Left lung (tissue), 10 donors: Measurements from ENCODE around the gene PRDM12. TPM values are rescaled to one million over a fixed set of nuclear protein-coding genes. Genes with fewer than 3 reads are reported as not detected.

Experiments used
- ATAC-seq: fragments of 200-7000 bp; cut with Tn5 transposase; one replicate; pipeline ENCODE4 v1.9.1; 2020; ENCODE audit warnings: moderate library complexity
- DNase-seq, 4 donors: peaks; one replicate each; pipeline ENCODE4 v3.0.0-alpha.2; 2013 to 2020
- H3K27ac ChIP-seq, 2 donors: fragments of 200-600 bp; sonication (generic) in 1 of 2; one replicate each; pipeline versions ENCODE4 v1.5.0 to v1.8.0; 2020 to 2021
- H3K27me3 ChIP-seq, 2 donors: fragments of 200-600 bp; sonication (generic) in 1 of 2; one replicate each; pipeline versions ENCODE4 v1.5.0 to v1.8.0; 2020 to 2021
- H3K36me3 ChIP-seq, 2 donors: fragments of 200-600 bp; sonication (generic) in 1 of 2; one replicate each; pipeline versions ENCODE4 v1.5.0 to v1.8.0; 2020 to 2021
- H3K4me1 ChIP-seq, 2 donors: fragments of 200-600 bp; one replicate each; pipeline ENCODE4 v1.8.0; 2021
- H3K4me3 ChIP-seq, 2 donors: fragments of 200-600 bp; sonication (generic) in 1 of 2; one replicate each; pipeline versions ENCODE4 v1.5.0 to v1.8.0; 2020 to 2021; ENCODE audit warnings: mild to moderate bottlenecking in 1 of 2
- H3K9me3 ChIP-seq, 2 donors: fragments of 200-600 bp; sonication (generic) in 1 of 2; one replicate each; pipeline versions ENCODE4 v1.5.0 to v1.8.0; 2020 to 2021
- intact Hi-C, 2 donors: fragments of 100-400 bp; cut with DNase I; formaldehyde crosslinking; loops; one replicate each; pipeline versions ENCODE4 v1.11.2 to v1.14.2; 2022
- polyA plus RNA-seq, 6 donors: library from polyadenylated mRNA; unstranded; fragments of 120-200 nt; gene quantifications; one replicate each; pipeline ENCODE4 v1.2.1, GENCODE V29; 2013; ENCODE audit not compliant: insufficient read length in 6 of 6
- total RNA-seq, 2 donors: library from RNA; stranded (reverse); fragmentation: NEBNext Ultra II Directional; extraction: Animal tissue kit (Norgen Biotek cat#: 25700); gene quantifications; one replicate each; pipeline ENCODE4 v1.2.1, GENCODE V29; 2021
- TF ChIP-seq, protein P1 (sequence below), 2 donors: fragments of 200-600 bp; sonication (generic) in 1 of 2; IDR thresholded peaks; one replicate each; pipeline versions ENCODE4 v1.5.0 to v1.8.0; 2021; ENCODE audit warnings: antibody characterized with exemption in 2 of 2
- donor health status: DM: no; HTN: yes; CAD: no.
- donor health status: DM: no; HTN: no; CAD: no.

The PRDM12 gene
- total and polyA plus RNA-seq, 8 donors, result not detected

- no peaks in the 10 kb centered on the region for H3K9me3 ChIP-seq
- peaks cover 0 to 12% of the 10 kb centered on the region in 2 donors for H3K4me1 ChIP-seq
- TF ChIP-seq, protein P1, sequence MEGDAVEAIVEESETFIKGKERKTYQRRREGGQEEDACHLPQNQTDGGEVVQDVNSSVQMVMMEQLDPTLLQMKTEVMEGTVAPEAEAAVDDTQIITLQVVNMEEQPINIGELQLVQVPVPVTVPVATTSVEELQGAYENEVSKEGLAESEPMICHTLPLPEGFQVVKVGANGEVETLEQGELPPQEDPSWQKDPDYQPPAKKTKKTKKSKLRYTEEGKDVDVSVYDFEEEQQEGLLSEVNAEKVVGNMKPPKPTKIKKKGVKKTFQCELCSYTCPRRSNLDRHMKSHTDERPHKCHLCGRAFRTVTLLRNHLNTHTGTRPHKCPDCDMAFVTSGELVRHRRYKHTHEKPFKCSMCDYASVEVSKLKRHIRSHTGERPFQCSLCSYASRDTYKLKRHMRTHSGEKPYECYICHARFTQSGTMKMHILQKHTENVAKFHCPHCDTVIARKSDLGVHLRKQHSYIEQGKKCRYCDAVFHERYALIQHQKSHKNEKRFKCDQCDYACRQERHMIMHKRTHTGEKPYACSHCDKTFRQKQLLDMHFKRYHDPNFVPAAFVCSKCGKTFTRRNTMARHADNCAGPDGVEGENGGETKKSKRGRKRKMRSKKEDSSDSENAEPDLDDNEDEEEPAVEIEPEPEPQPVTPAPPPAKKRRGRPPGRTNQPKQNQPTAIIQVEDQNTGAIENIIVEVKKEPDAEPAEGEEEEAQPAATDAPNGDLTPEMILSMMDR (IDR thresholded peaks at IDR 0.05), result no peak
- no peak for DNase-seq
- no peak for ATAC-seq
- no peak overlapping the region for H3K4me3 ChIP-seq
- intact Hi-C loops, result no loop called here
- H3K27ac ChIP-seq, result no peak overlapping the region
- H3K27me3 ChIP-seq, result peaks cover 32 to 40% of the 10 kb centered on the region in 2 donors
- no peaks in the 10 kb centered on the region for H3K36me3 ChIP-seq
These were observed 6.2 kb downstream of the PRDM12 start for GRCh38 chr9:130670644-130671043.

GRCh38 chr9:130672466-130672865, 8.1 kb downstream of the PRDM12 start:
- Histone ChIP-seq H3K4me3 (no peak overlapping the region), H3K9me3 (no peaks in the 10 kb centered on the region), H3K27me3 (peaks cover 14 to 21% of the 10 kb centered on the region in 2 donors), H3K4me1 (no peaks in the 10 kb centered on the region), H3K36me3 (no peaks in the 10 kb centered on the region), H3K27ac (no peak overlapping the region)
- DNase-seq (no peak), ATAC-seq (no peak)
- intact Hi-C loops, result no loop called here
- TF ChIP-seq, protein P1 (IDR thresholded peaks at IDR 0.05), result no peak

DNA sequence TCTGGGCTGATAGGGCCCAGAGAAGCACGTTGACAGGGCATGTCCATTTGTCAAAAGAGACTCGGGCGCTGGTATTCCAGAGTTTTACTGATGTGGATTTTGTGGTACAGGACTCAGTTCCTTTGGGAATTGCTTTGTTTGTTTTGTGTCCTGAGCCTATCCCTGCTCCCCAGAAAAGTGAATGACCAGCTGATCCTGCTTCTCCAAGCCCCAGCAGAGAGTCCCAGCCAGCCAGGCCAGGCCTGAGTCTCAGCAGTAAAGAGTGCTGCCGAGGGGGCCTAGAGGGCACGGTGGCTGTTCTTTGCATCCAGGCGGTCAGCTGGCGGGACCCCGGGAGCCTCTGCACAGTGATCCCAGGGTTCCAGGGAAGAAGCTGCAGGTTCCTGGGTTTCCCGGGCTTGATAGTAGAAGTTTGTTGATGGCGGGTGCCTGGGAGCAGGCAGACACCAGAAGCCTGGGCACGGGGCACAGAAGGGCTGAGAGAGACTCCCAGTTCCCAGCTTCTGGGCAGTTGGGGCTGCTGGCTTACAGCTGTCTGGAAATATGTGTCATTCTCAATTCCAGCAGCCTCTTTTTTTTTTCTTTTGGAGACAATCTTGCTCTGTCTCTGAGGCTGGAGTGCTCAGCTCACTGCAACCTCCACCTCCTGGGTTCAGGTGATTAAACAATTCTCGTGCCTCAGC, 8.7 kb downstream of the PRDM12 start:
- Histone ChIP-seq H3K27me3 (peaks cover 8 to 19% of the 10 kb centered on the region in 2 donors), H3K27ac (no peak overlapping the region), H3K4me3 (no peak overlapping the region), H3K4me1 (no peaks in the 10 kb centered on the region), H3K9me3 (no peaks in the 10 kb centered on the region), H3K36me3 (no peaks in the 10 kb centered on the region)
- ATAC-seq (no peak), DNase-seq (peak in 1 of 4 donors; percentile 69)
- intact Hi-C loops, result no loop called here
- TF ChIP-seq, protein P1 (IDR thresholded peaks at IDR 0.05), result no peak

- ATAC-seq, result no peak
- Histone ChIP-seq H3K27ac (no peak overlapping the region), H3K9me3 (no peaks in the 10 kb centered on the region), H3K36me3 (no peaks in the 10 kb centered on the region), H3K4me3 (no peak overlapping the region), H3K4me1 (no peaks in the 10 kb centered on the region), H3K27me3 (peaks cover 4 to 26% of the 10 kb centered on the region in 2 donors)
- TF ChIP-seq, protein P1 (IDR thresholded peaks at IDR 0.05), result no peak
- DNase-seq, result no peak
- intact Hi-C loops, result no loop called here
These were observed 11.0 kb downstream of the PRDM12 start for GRCh38 chr9:130675396-130675795.

DNA sequence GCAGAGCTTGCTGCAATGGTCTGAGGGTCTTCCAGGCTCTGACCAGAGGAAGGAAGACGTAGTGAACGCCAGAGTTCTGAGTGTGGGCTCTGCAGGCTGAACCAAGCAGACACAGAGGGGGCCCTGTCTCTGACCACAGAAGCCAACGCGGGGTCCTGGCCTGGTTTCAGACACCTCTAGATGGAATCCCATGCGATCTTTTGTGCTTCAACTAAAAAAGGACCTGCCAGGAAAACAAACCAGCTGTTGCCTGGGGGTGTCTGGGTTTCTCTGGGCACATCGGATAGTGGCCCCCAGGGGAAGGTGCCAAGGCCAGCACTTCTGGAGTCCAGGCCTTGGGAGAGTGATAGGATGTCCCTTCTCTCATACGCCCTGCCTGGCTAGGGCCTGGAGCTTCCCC, 12.9 kb downstream of the PRDM12 start:
- no peaks in the 10 kb centered on the region for H3K36me3 ChIP-seq
- H3K4me3 ChIP-seq, result no peak overlapping the region
- no peak for DNase-seq
- TF ChIP-seq, protein P1 (IDR thresholded peaks at IDR 0.05), result no peak
- H3K4me1 ChIP-seq, result peaks cover 6 to 7% of the 10 kb centered on the region in 2 donors
- H3K27me3 ChIP-seq, result peaks cover 8 to 43% of the 10 kb centered on the region in 2 donors
- no peak for ATAC-seq
- H3K9me3 ChIP-seq, result no peaks in the 10 kb centered on the region
- intact Hi-C loops, result no loop called here
- no peak overlapping the region for H3K27ac ChIP-seq
